Mesenteric fat pad (tissue), 1 donor: ENCODE measurements around the gene PKP1. TPM values are rescaled to one million over a fixed set of nuclear protein-coding genes. Genes with fewer than 3 reads are reported as not detected.

Source experiments
- DNase-seq: peaks from one replicate; pipeline ENCODE4 v3.0.0-alpha.2; 2020; ENCODE audit warnings: low spot score
- total RNA-seq: library from RNA; stranded (reverse); fragmentation: NEBNext Ultra II Directional; extraction: Animal tissue kit (Norgen Biotek cat#: 25700); gene quantifications from one replicate; pipeline ENCODE4 v1.2.1, GENCODE V29; 2021
- donor health status: DM: yes; HTN: yes; CAD: no.

Gene PKP1
- total RNA-seq, 1 donor from 2014 or later, result 11.5 TPM

DNA sequence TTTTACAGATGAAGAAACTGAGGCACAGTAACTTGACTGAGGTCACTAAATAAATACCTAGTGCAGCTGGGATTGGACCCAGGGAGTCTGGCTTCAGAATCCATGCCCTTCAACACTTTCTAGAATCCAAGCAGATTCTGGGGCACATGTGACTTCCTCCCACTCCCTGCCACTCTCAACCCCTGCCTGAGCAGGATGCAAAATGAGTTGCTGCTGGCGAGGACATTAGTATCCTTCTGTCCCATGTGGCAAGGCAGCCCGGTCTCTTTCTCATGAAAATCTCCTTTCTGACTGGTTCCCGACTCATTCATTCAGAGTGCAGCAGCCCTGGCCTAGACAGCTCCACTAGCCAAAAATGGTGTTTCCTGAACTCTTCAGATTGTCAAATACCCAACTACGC is 65.8 kb downstream of the PKP1 start:
- no peak for DNase-seq

DNA sequence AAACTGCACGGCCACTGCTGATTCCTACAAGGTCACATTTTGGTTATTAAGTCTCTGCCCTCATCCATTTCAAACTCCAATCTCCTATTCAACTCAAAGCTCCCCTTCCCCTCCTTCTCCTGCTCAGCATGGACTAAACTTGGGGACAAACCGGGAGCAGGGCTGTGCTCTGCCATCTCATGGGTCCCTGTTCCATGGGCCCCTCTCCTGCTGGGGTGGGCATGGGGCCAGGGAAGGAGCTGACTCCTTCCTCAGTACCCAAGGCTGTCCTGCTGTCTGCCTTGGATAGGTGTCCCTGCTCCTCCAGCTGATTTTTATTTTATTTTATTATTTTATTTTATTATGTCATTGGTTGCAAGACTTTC is 67.0 kb downstream of the PKP1 start:
- no peak for DNase-seq

DNA sequence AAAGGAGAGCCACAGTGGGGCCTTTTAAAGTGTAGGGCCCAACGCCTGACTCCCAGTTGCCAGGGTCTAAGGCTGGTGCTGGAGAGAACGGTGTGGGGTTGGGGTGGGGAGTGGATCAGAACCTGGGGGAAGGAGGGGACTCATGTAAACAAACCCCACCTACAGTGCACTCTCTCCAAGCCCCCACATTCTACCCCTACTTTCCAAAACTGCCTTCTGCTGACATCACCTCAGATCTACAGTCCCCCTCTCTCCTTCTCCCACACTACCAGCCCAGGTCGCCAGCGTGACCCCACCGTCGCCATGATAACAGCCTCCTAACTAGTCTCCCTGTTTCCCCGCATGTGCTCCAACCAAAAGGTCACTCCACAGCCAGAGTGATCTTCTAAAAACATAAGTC is 67.6 kb downstream of the PKP1 start:
- DNase-seq, result no peak

DNA sequence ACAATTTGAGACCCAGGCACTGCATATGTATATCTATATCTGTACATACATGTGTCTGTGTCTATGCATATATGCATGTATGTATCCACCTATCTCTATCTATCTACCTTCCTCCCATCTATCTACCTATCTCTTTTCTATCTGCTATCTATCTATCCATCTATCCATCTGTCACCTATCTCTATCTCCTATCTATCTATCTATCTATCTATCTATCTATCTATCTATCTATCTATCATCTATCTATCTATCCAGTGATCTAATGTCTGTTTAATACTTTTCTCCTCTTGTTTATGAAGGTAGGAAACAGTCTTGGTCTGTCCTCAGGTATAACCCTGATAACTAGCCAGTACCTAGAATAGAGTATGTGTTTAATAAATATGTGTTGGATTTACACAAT is 68.3 kb downstream of the PKP1 start:
- DNase-seq, result no peak

DNA sequence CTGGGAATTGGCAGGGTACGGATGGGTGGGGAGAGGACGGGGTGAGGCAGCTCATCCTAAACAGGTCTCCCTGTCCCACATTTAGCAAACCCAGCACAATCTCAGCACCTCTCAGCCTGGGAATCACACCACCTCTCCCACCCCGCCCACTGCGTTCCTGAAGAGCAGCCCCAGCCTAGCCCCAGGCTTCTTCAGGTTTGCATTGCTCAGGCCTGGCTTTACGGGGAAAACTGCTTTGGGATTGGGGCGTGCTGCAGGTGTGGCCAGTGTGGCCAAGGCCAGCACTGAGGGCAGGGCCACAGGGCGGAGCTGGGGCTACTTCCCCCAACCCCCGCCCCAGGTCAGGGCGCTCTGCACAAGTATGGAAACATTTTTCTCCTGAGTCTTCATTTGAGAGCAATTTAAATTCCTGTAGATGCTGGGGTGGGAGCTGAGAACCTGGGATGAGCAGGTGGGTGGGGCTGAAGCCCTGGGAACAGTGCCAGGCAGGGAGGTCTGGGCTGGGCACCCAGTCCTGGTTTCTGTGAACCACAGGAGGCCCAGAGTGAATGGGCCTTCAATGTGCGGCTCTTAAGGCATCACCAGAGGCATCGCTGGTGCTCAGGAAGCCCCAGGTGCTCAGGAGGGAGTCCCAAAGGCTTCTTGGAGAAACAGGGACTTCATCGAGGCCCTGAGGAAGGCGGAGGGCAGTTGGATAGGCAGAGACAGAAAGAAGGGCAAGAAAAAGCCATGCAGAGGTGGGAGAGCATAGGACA is 70.1 kb downstream of the PKP1 start:
- DNase-seq, result no peak

DNA sequence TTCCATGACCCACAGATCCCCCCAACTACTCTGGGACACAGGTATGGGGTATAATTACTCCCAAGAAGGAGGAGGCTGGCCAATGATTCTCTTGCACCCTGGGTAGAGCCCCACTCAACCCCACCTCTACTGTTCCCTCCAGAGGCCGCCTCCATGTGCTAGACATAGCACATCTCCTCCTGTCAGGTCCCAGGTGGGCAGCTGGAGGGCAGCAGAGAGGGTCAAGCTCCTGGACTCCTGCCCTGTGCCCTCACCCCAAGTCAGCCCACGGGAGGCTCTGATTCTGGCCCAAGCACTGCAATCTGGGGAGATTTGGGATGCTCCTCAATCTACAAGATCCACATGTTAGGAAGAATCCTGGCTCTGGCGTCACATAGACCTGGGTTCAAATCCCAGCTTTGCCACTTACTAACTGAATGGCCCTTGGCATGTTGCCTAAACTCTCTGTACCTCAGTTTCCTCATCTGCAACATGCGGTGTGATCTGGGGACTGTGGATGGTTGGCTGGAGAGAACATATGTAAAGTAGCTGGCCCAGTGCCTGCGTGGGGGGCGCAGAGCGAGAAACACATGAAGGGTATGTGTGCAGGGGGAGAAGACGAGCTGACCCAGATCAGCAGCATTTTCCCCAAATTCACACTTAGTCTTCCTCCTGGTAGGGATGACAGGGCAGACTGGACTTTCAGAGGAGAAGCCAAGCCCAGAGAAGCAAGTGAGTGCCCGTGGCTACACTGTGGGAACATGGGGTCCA is 71.0 kb downstream of the PKP1 start:
- DNase-seq, result no peak

DNA sequence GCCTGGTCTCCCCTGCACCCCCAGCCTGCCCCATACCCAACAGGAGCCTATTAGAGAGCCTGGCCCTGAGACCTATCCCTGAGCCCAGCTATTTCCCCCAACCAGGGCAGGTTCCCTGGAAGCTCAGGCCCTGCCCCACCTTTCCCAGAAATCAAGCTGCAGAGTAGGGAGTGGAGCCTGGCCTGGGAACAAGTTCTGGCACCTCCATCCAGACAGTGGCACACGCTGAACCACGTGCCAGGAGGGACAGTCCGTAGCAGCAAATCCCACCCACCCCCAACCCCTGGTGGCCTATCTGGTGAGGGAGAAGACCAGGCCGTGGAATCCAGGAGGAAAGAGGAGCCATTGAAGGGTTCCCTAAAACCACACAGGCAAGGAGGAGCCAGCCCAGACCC is 71.6 kb downstream of the PKP1 start:
- DNase-seq, result no peak

DNA sequence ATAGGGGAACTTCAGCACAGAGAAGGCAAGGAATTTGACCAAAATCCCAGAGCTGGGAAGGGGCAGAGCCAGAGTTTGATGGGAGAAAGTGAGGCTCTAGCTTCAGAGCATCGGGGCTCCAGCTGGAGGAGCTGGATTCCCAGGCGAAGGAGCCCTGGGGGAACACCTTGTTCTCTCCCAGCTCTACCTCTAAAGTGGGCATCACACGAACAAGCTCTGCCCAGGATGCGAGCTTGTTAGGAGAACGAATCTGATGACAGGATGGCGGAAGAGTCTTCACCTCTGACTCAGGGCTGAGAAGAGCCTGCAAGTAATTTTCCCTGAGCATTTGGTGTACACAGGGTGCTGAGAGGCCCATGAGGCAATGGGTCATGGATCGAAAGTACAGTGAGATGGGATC is 72.2 kb downstream of the PKP1 start:
- DNase-seq, result no peak

DNA sequence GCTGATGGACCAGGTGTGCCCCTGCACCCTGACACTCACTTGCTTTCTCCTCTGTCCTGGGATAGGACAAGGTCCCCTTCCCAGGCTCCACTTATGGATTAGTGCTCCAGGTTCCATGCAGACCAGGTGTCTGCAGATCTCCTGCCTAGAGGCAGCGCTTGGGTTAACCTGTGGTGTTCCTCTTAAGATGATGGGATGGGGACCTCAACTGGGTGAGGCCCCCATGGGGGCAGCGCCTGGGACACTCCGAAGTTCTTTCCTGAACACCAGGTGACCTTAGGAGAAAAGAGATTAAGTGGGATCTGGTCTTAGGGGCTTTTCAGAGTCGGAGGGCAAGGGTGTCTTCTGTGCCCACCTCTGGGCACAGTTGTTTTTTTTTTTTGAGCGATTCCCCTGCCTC is 72.9 kb downstream of the PKP1 start:
- no peak for DNase-seq

DNA sequence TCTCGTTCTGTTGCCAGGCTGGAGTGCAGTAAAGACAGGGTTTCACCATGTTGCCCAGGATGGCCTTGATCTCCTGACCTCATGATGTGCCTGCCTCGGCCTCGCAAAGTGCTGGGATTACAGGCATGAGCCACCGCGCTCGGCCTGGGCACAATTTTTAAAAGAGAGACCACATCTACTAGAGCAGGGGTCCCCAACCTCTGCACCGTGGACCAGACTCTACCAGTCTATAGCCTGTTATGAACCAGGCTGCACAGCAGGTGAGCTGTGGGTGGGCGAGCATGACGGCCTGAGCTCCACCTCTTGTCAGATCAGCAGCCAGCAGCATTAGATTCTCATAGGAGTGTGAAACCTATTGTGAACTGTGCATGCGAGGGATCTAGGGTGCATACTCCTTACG is 73.4 kb downstream of the PKP1 start:
- no peak for DNase-seq

DNA sequence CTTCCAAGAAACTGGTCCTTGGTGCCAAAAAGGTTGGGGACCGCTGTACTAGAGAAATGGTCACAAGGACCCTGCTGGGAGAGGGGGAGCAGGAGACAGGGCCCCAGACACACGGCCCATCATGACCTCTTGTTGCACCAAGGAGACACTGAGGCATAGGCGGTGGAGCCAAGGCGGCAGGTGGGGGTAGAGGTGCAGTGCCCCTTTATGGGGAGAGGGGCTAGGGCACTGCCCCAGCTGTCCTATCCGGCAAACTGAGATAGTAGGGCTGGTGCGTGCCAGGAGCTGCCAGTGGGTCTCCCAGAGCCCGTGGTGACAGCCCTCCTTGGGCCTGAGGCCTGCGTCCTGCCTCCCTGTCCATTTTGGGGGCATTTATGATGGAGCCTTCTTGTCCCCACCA is 73.9 kb downstream of the PKP1 start:
- no peak for DNase-seq

DNA sequence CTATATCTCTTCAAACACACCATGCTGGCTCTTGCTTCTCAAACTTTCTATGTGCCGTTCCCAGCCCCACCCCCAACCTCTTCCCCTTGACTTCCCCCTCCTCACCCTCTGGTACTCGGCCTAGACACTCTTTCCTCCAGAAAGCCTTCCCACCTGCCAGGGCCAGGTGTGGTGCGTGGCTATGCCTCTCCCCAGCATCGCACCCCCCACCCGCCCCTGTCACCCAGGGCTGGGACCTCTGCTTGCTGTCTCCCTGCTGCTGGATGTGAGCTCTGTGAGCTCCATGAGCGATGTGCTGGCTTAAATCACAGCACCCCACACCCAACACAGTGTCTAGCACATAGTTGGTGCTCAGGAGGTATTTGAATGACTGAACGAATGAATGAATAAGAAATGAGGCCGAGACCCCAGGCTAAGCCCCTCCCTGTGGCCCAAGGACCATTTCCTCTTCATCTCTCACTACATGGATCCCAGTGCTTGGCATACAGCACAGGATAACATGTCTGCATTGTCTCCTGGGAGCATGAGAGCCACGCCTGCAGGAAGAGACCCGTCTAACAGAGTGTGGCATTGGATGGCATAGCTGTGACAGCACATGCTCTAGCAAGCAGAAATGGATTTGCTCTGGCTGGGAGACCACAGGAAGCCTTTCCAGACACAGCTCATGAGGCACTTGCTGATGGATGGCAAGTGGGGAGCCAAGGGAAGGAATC is 74.5 kb downstream of the PKP1 start:
- DNase-seq, result no peak

DNA sequence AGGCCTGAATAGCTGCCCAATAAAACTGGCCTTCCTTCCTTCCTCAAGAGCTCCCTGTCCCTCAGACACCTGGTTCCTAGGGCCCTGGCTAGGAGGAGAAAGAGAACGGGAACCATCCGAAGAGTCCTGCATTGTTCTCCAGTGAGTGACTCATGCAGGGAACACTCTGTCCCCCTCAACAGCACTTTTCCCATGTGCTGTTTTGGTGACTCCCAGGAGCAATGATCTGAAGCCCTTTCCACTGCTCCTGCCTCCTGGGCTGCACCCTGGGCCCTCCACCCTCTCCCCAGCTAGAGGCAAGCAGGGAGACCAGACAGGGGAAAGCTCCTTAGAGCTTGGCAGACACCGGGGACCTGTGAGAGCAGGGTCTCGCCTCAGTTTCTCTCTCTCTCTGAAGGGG is 75.3 kb downstream of the PKP1 start:
- no peak for DNase-seq

DNA sequence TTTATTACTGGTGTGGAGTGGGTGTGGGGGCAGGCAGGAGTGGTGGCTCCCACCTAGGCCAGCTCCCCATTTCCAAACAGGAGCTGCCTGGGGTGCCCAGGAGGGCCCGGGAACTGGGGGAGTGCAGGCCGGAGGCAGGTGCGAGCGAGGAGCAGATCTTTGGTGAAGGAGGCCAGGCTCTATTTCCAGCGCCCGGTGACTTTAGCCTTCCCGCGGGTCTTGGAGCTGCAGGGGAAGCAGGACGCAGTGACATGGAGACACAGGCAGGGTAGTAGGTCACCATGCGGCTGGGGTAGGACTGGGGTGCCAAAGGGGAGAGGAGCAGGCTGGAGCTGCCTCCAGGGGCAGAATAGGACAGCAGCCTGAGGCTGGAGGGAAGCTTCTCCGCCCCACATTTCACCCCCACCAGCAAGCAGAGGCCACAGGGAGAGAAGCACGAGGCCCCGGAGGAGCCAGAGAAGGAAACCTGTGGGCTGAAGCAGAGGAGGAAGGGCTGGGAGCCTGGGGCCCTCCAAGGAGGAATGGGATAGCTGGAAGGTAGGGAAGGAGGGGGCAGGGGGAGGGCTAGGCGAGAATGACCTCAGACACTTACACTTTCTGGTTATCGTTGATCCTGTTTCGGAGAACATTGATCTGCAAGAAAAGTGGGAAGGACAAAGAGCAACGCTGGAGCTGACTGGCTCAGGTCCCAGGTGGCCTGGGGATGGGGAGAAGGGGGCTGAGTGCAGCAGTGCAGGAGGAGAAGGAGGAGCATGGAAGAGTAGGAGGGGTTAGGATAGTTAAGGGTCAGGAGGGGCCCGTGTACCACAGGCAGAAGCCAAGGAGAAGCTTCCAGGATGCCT is 75.9 kb downstream of the PKP1 start:
- no peak for DNase-seq

DNA sequence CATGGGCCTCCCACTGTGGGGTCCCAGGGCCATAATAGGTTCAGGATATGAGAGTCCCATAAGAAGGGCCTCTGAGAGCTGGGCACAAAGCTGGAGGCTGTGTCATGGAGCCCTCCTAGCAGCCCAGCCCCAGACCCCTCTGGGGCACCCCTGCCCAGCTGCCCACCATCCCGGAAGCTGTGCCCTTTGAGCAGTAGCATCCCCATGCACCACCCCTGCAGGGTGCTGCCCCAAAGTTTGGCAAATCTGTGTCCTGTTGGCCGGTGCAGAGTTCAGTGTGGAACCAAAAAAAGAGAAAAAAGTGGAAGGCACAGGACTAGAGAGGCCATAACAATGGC is 76.5 kb downstream of the PKP1 start:
- DNase-seq, result no peak

DNA sequence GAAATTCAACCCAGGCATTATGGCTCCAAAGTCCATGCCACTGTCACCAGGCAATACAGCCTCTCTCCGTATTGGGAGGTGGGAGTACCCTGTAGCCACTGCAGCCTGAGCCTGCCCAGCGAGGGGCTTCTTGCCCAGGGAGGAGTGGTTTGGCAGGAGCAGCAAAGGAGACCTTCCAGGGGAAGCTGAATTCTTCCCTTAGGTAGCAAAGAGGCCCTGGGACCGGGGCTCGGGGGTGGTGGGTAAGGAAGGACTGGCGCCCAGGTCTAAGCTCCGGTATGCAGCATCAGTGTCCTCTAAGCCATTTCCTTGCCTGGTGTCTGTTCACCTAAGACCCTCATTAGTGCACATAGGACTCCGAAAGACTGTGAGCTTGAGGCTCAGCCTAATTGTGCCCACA is 77.2 kb downstream of the PKP1 start:
- DNase-seq, result no peak

DNA sequence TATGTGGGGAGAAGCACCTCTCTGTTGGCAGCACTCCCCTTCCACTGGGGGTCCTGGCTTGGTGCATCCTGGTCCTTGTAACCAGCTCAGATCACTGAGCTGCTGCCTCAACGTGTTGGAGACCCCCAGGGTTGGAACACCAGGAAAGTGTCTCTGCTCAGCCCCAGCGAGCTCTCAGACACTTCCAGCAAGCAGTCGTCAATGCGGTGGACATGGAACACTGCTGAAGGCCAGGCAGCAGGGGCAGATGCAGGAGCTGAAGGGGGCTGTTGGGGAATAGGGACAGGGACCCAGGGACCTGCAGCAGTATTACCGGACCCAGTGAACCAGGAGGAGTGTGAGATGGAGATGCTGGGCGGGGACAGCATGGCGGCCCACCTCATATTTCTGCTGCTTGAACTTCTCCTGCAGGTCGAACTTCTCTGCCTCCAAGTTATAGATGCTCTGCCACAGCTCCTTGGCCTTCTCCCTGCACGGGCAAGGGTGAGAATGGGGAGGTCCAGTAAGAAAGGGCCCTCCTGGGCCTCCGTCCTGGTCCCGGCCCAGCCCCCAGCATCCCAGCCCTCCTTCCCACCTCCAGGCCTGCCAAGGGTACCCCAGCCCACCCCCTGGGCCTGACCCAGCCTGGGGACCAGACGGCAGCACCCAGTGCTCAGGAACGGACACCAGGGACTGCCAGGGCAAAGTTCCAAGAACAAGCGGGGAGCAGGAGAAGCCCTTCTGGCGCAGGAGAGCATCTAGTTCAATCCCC is 77.8 kb downstream of the PKP1 start:
- no peak for DNase-seq

DNA sequence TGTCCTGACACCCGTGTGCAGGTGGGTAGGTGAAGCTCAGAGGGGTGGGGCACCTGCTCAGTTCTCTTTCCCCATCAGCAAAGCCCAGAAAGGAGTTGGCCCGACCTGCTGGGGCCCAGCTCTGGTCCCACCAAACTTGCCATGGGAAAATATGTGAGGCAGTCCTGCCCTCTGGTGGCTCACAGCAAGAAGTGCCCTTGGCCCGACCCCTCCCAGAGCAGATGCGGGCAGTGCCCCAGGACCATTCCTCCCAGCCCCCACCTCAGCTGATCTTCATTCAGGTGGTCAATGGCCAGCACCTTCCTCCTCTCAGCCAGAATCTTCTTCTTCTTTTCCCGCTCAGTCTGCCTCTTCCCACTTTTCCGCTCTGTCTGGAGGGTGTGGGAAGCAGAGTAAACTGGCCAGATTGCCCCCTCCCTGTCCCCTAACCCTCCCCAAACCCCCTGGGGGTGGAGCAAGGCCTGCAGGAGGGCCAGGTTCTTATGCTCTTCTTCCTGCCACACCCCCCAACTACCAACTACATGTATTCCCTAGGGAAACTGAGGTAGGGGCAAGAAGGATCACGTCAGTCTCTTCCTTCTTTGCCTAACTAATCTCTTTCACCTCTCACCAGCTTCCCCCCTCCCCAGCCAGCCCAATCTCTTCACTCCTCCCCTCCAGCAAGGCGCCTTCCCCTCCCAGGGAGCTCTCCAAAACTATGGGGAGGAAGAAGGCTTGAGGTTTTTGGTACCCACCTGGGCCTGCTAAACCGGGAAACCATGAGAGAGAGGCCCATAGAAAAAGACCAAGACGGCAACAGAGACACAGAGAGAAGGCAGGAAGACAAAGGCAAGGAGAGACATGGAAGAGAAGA is 78.6 kb downstream of the PKP1 start:
- no peak for DNase-seq

DNA sequence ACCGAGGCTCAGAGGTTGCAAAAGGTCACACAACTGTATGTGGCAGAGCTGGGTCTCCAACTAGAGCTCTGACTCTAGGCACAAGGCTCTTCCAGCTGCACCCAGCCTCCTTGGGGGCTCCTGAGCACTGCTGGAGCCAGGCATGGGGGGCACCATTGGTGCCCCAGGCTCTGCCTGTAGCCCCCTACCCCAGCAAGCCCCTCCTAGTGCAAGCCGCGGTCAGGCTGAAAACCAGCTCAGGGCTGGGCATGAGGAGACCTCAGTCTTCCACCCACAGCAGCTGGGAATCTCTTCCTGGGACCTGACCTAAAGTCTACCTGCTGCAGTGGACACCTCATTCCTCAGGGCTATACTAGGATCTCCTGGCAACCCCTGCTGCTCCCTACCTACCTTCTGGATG is 79.6 kb downstream of the PKP1 start:
- DNase-seq, result no peak

DNA sequence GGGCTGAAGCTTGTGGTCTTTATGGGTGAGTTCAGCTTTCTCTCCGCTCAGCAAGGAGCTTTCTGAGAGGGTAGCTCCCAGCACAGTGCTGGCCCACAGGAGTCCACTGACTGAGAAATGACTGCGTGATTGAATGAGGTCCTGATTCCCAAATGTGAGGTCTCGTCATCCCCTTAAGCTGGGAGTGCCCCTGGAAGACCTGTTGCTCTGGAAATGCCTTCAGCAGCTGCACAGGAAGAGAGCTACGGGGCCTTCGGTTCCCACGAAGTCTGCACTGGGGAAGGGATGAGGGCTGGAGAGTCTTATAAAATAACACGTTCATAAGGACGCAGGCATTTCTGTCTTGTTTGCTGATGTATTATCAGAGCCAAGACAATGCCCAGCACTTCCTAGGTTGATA is 80.2 kb downstream of the PKP1 start:
- DNase-seq, result no peak
